Measurements from ENCODE around the gene POU2AF1. TPM values are rescaled to one million over a fixed set of nuclear protein-coding genes. Genes with fewer than 3 reads are reported as not detected.
A peak's percentile ranks its signal among the peaks of the same experiment; 100 is the strongest.

The POU2AF1 gene
- total RNA-seq, 3 donors from 2014 or later (not counting 1 experiment from before 2014, with no cell fraction given): 0.82 to 16.8 (median 1.1) TPM

- 65% methylated on average over 14 of the region's 14 CpGs for WGBS (ENCODE audit: insufficient coverage)
- Histone ChIP-seq H3K27me3 (ENCODE audit: control insufficient read depth, insufficient read depth, low read length) (no peaks in the 10 kb centered on the region), H3K36me3 (ENCODE audit: control insufficient read depth, insufficient read depth, low read length) (no peaks in the 10 kb centered on the region), H3K27ac (ENCODE audit: low read length) (peak overlapping the region; percentile 81), H3K4me1 (ENCODE audit: control insufficient read depth, insufficient read depth, low read length) (peaks cover 18% of the 10 kb centered on the region), H3K9me3 (ENCODE audit: control insufficient read depth, insufficient read depth, low read length) (no peaks in the 10 kb centered on the region), H3K4me3 (ENCODE audit: low read length) (peak overlapping the region; percentile 56)
- Mint-ChIP-seq H3K9me3 (no peaks in the 10 kb centered on the region), H3K27me3 (ENCODE audit: low read depth in 2 of 2) (peaks cover 0 to 3% of the 10 kb centered on the region in 2 donors), H3K4me1 (no peaks in the 10 kb centered on the region), H3K36me3 (no peaks in the 10 kb centered on the region), H3K27ac (no peak overlapping the region), H3K4me3 (no peak overlapping the region)
- no peak for ATAC-seq
- TF ChIP-seq CTCF (IDR thresholded peaks at IDR 0.05): no peak
- peak in 1 of 2 donors; percentile 14 for DNase-seq
- intact Hi-C loops (cut with micrococcal nuclease): no loop called here
These were observed 594 bp upstream of the POU2AF1 start for GRCh38 chr11:111379602-111380136.

- no peaks in the 10 kb centered on the region for H3K9me3 ChIP-seq (ENCODE audit: control insufficient read depth, insufficient read depth, low read length)
- no peaks in the 10 kb centered on the region for H3K27me3 ChIP-seq (ENCODE audit: control insufficient read depth, insufficient read depth, low read length)
- WGBS (ENCODE audit: insufficient coverage): 65% methylated on average over 7 of the region's 8 CpGs
- intact Hi-C loops (cut with micrococcal nuclease): no loop called here
- peaks cover 18% of the 10 kb centered on the region for H3K4me1 ChIP-seq (ENCODE audit: control insufficient read depth, insufficient read depth, low read length)
- H3K4me3 ChIP-seq (ENCODE audit: low read length): peak overlapping the region; percentile 56
- Mint-ChIP-seq H3K27ac (no peak overlapping the region), H3K4me3 (no peak overlapping the region), H3K27me3 (ENCODE audit: low read depth in 2 of 2) (peaks cover 0 to 3% of the 10 kb centered on the region in 2 donors), H3K36me3 (no peaks in the 10 kb centered on the region), H3K9me3 (no peaks in the 10 kb centered on the region), H3K4me1 (no peaks in the 10 kb centered on the region)
- TF ChIP-seq CTCF (IDR thresholded peaks at IDR 0.05): no peak
- no peak for DNase-seq
- H3K36me3 ChIP-seq (ENCODE audit: control insufficient read depth, insufficient read depth, low read length): no peaks in the 10 kb centered on the region
- H3K27ac ChIP-seq (ENCODE audit: low read length): peak overlapping the region; percentile 81
- ATAC-seq: no peak
These were observed 752 bp downstream of the POU2AF1 start for GRCh38 chr11:111378185-111378860.

GRCh38 chr11:111376181-111376871, 2.7 kb downstream of the POU2AF1 start:
- peaks cover 0 to 6% of the 10 kb centered on the region in 2 donors for H3K27me3 Mint-ChIP-seq (ENCODE audit: low read depth in 2 of 2)
- H3K9me3 ChIP-seq (ENCODE audit: control insufficient read depth, insufficient read depth, low read length): no peaks in the 10 kb centered on the region
- intact Hi-C loops (cut with micrococcal nuclease): no loop called here
- ATAC-seq (no peak), DNase-seq (no peak)
- H3K4me3 Mint-ChIP-seq: no peak overlapping the region
- no peak overlapping the region for H3K27ac Mint-ChIP-seq
- 61% methylated on average over 3 of the region's 3 CpGs for WGBS (ENCODE audit: insufficient coverage)
- H3K4me1 Mint-ChIP-seq: no peaks in the 10 kb centered on the region
- H3K36me3 ChIP-seq (ENCODE audit: control insufficient read depth, insufficient read depth, low read length): no peaks in the 10 kb centered on the region
- no peaks in the 10 kb centered on the region for H3K27me3 ChIP-seq (ENCODE audit: control insufficient read depth, insufficient read depth, low read length)
- no peaks in the 10 kb centered on the region for H3K9me3 Mint-ChIP-seq
- no peak for TF ChIP-seq CTCF (IDR thresholded peaks at IDR 0.05)
- no peaks in the 10 kb centered on the region for H3K36me3 Mint-ChIP-seq
- H3K4me1 ChIP-seq (ENCODE audit: control insufficient read depth, insufficient read depth, low read length): peaks cover 18% of the 10 kb centered on the region
- H3K27ac ChIP-seq (ENCODE audit: low read length): no peak overlapping the region
- no peak overlapping the region for H3K4me3 ChIP-seq (ENCODE audit: low read length)
